GM03348 (cell line): Measurements from ENCODE around the gene AZU1.

ENCODE experiments used
- DNase-seq: peaks from one replicate; pipeline ENCODE4 v3.0.0; 2012; ENCODE audit warnings: low spot score

The AZU1 gene

GRCh38 chr19:854549-854948 lies 26.9 kb downstream of the AZU1 start:
- no peak for DNase-seq

- no peak for DNase-seq
Observed at GRCh38 chr19:855142-855541, 27.5 kb downstream of the AZU1 start.

GRCh38 chr19:855566-856120 lies 28.0 kb downstream of the AZU1 start:
- DNase-seq: no peak

GRCh38 chr19:858284-858683 lies 30.6 kb downstream of the AZU1 start:
- no peak for DNase-seq

GRCh38 chr19:858868-859843 lies 31.5 kb downstream of the AZU1 start, which contains the start of gene CFD:
Gene CFD, plus strand, starts transcription at chr19:859664. Its CDS starts 26 bp downstream, at chr19:859690.
- no peak for DNase-seq

GRCh38 chr19:861141-861755 lies 33.6 kb downstream of the AZU1 start:
- DNase-seq: no peak

- DNase-seq: peak; percentile 64
Observed at GRCh38 chr19:861756-862580, 34.3 kb downstream of the AZU1 start.

- DNase-seq: peak; percentile 54
Observed at GRCh38 chr19:862581-863314, 35.1 kb downstream of the AZU1 start.

GRCh38 chr19:863315-863620 lies 35.6 kb downstream of the AZU1 start:
- no peak for DNase-seq

GRCh38 chr19:866769-867300 lies 39.2 kb downstream of the AZU1 start:
- DNase-seq: no peak

GRCh38 chr19:867301-867793 lies 39.7 kb downstream of the AZU1 start:
- DNase-seq: no peak

- no peak for DNase-seq
Observed at GRCh38 chr19:867855-868457, 40.3 kb downstream of the AZU1 start.

- no peak for DNase-seq
Observed at GRCh38 chr19:868458-869244, 41.0 kb downstream of the AZU1 start.

- peak; percentile 92 for DNase-seq
Observed at GRCh38 chr19:869245-870177, 41.9 kb downstream of the AZU1 start.

- DNase-seq: no peak
Observed at GRCh38 chr19:870314-870713, 42.7 kb downstream of the AZU1 start.

- no peak for DNase-seq
Observed at GRCh38 chr19:870963-871401, 43.3 kb downstream of the AZU1 start.

GRCh38 chr19:871446-872265 lies 44.0 kb downstream of the AZU1 start:
- no peak for DNase-seq
